Cerebellar nuclear complex (tissue), 1 donor: ENCODE measurements around the gene TMEM141.
"Not testable (repeated sequence)": the region's sequence is repeated elsewhere in the genome, so short reads cannot be mapped to it uniquely, and the experiment has no call there.

Experiments used
- DNase-seq, 2 experiments: peaks; one replicate each; lab custom pipeline; 2025; lab: John Stamatoyannopoulos, UW

The TMEM141 gene

DNA sequence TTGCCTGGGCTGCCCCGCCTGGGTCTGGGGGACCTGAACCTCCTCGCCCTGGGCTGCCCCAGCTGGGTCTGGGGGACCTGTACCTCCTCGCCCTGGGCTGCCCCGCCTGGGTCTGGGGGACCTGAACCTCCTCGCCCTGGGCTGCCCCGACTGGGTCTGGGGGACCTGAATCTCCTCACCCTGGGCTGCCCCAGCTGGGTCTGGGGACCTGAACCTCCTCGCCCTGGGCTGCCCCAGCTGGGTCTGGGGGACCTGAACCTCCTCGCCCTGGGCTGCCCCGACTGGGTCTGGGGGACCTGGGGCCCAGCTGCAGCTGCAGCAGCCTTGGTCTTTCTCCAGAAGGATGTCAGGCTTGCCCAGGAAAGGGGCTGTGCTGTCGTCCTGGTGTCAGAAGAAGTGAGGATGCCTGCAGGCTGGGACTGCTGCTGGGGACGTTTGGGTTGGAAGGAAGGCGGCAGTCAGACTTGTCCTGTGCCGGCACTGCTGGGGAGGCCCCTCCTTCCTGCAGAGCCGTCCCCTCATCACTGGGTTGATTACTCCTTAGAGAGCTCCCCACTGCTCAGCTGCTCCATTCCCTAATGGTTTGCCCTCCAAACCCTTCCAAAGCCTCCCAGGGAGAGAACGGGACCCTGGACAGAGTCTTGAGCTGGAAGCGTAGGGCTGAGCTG, 42.4 kb downstream of the TMEM141 start:
- not testable (repeated sequence) for DNase-seq

DNA sequence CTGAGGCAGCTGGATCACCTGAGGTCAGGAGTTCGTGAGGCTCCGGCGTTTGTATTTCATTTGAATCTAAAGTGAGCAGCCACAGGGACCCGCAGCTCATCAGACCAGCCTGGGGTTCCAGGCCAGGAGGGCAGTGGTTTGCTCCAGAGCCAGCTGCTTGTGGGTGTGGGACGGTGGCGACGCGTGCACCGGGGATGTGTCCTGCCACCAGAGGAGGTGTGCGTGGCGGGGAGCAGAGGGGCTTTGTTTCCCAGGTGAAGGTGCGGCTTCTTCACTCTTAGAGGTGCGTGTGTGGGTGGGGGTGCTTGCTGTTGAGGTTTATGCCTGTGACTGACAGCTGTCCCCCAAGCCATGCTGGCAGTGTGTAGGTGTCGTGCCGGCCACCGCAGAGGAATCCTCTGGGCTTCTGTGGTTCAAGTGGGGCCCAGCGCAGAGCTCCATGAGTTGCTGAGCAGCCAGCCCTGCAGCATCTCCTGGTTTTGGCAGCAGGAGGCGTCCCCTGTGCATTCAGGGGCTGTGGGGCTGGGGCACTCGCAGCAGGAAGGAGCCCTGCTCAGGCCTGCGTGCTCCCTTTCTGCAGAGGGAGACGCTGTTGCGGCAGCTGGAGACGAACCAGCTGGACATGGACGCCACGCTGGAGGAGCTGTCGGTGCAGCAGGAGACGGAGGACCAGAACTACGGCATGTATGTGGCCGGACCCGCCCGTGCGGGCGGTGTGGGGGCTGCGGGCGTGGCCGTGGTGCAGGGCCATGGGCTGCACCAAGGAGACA, 44.2 kb downstream of the TMEM141 start:
- DNase-seq: no peak

DNA sequence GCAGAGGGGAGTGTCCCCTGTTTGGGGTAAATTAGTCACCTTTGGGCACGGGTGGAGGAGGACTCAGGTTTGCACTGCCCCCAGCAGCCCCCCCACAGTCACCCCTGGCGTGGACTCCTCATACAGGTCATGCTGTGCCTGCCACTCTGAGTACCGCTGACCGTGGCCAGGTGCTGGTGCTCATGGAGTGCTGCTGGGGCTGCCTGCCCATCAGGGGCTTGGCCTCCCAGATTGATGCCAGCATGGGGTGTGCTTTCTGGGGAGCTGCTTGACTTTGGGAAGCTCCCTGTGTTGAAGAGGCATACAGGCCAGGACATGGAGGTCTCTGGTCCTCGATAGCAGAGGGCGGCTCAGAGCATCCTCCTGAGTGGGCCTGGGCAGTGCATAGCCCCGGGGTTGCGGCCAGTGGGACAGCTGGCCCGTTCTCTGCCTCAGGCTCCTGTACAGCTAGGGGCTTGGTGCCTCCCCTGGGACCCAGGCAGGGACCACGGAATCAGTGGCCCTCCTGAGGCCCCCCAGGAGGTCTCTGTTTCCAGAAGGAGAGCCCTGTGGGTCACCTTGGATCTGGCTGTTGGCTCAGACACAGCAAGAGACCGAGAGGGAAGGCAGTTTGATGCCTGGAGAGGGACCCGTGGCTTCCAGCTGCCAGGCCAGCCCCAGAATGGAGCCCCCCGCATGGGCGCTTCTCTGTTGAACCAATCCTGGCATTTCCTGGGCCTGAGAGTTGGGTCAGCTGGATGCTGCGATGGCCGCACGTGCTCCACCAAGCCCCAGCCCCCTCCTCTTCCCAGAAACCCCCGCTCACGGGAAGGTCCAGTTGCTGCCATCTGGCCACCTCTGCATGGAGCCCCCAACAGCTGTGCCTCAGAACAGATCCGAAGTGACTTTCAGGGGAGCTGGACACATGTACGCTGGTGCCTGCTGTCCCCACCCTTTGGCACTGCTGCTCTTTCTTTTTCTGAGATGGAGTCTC, 45.1 kb downstream of the TMEM141 start:
- DNase-seq: no peak

DNA sequence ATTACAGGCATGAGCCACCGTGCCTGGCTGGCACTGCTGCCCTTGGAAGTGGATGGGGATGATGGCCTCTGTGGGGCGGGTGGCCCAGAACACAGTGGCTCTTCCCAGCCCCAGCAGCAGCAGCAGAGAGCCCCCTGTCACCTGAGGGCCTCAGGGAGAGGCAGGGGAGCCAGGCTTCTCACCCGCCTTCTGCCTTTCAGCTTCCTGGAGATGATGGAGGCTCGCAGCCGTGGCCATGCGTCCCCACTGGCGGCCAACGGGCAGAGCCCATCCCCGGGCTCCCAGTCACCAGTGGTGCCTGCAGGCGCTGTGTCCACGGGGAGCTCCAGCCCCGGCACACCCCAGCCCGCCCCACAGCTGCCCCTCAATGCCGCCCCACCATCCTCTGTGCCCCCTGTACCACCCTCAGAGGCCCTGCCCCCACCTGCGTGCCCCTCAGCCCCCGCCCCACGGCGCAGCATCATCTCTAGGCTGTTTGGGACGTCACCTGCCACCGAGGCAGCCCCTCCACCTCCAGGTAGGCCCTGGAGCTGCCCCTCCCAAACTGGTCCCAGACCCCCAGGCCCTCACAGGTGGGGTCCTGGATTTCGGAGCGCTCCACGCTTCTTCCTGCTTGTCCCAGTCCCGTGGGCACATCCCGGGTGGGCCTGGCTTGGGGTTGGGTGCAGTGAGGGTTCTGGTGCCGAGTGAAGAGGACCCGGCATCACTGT, 46.2 kb downstream of the TMEM141 start:
- DNase-seq: no peak

DNA sequence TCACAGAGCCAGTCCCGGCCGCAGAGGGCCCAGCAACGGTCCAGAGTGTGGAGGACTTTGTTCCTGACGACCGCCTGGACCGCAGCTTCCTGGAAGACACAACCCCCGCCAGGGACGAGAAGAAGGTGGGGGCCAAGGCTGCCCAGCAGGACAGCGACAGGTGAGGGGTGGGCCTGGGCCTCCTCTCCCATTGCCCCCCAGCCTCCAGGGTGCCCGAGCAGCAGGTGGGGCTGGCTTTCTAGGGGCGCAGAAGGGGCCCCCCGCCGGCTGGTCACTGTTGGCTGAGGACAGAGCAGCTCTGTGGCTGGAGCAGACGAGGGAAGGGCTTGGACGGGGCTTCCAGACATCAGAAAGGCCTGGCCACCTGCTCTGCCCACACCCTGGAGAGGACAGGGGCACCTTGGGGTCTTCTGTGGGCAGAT, 46.7 kb downstream of the TMEM141 start:
- DNase-seq: not testable (repeated sequence)

DNA sequence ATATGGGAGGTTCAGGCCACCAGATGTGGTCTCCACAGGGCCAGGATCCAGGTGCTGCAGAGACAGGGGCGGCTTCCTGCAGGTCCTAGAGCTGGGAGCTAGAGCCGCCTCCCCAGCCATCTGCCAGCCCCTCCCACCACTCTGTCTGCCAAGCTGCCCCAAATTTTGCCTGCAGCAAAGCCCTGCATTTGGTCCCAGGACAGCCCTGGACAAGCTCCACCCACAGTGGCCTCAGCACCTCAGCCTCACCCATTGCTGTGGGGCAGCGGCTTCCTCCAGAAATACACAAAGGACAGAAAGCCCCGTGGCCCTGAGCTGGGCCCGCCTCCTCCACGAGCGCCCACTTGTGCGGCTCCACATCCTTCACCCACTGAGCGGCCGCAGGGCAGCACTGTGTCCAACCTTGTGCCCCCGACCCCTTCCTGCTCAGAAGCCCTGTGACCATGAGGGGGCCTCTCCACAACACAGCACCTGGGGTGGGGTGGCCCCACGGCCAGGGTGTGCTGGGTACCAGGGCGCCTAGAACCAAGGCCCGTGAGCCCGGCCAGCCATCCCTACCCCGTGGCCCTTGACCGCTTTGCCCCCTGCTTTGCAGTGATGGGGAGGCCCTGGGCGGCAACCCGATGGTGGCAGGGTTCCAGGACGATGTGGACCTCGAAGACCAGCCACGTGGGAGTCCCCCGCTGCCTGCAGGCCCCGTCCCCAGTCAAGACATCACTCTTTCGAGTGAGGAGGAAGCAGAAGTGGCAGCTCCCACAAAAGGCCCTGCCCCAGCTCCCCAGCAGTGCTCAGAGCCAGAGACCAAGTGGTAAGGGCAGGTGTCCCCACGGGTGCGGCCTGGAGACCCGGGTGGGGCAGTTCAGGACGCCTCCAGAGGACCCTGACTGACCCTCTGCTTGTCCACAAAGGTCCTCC, 47.4 kb downstream of the TMEM141 start:
- no peak for DNase-seq

DNA sequence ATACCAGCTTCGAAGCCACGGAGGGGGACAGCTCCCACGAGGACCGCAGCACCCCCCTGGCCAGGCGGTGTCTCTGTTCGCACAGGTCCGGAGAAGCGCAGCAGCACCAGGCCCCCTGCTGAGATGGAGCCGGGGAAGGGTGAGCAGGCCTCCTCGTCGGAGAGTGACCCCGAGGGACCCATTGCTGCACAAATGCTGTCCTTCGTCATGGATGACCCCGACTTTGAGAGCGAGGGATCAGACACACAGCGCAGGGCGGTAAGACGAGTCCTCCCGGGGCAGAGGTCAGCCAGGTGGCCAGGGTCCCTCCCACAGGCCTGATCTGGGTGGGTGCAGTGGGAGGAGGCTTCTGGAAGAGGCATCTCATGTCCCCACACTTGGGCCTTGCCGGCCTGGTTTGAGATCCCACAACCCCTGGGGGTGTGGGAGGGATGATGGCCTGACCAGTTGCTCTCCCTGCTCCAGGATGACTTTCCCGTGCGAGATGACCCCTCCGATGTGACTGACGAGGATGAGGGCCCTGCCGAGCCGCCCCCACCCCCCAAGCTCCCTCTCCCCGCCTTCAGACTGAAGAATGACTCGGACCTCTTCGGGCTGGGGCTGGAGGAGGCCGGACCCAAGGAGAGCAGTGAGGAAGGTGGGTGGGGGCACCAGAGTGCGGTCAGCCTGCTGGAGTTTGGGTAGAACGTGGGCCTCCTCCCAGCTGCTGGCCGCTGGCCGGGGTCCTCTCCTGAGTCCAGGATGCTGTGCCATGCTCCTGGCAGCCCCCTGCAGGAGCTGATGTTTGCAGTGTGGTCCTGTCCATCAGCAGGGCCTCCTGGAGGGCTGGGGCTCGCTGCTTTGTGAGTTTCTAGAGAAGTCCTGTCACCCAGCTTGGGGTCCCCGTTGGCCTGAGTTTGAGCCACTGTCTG, 48.3 kb downstream of the TMEM141 start:
- DNase-seq: no peak

DNA sequence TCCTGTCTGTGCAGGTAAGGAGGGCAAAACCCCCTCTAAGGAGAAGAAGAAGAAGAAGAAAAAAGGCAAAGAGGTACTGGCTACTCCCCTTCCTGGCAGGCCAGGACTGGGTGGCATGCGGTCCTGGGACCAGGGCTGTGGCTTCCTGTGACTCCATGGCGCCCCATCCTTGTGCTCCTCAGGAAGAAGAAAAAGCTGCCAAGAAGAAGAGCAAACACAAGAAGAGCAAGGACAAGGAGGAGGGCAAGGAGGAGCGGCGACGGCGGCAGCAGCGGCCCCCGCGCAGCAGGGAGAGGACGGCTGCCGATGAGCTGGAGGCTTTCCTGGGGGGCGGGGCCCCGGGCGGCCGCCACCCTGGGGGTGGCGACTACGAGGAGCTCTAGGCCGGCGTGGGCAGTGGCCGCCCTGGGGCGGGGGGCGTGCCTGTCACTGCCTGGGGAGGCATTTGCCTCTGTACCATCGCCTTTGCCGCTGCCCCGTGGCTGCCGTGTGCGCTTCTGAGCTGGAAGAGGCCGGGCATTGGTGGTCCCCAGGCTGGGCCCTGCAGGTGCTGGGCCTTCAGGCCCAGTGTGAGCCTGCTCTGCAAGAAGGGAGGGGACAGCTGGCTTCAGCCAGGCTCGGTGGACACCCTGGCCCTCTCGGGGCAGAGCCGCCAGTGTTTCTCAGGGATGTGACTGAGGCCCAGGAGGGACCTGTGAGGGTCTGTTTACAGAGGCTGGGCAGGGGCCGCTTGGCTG, 49.2 kb downstream of the TMEM141 start:
- DNase-seq: no peak

DNA sequence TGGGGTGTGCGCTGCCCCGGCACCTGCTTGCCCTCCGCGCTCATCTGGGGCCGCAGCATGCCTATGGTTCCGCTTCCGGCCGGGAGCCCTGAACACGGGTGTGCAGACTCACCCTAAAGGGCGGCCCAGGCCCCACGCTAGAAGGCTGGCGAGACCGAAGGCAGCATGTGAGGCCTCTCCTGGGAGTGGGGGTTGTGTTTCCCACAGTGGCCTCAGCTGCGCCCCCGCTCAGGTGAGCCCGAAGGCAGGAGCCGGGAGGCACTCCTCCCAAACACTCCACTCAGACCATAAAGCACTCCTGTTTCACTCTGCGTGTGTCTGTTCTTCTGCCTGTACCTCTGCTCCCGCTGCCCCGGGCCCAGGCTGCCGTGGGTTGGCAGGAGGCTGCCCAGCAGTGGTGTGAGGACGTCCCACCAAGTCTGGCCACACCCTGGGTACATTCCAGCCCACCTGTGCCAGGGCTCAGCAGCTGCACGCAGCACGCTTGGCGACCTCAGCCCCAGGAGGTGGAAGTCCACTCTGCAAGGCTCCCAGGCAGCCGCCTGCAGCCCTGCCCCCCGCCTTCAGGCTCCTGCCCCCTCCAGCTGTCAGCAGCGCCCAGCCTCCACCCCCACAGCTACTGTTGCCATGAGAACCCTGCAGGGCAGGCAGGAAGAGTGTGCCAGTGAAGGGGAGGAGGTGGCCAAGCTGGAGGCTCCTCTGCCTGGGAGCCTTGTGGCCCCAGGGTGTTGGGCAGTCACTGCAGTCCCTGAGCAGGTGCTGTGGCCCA, 49.9 kb downstream of the TMEM141 start:
- DNase-seq: no peak

DNA sequence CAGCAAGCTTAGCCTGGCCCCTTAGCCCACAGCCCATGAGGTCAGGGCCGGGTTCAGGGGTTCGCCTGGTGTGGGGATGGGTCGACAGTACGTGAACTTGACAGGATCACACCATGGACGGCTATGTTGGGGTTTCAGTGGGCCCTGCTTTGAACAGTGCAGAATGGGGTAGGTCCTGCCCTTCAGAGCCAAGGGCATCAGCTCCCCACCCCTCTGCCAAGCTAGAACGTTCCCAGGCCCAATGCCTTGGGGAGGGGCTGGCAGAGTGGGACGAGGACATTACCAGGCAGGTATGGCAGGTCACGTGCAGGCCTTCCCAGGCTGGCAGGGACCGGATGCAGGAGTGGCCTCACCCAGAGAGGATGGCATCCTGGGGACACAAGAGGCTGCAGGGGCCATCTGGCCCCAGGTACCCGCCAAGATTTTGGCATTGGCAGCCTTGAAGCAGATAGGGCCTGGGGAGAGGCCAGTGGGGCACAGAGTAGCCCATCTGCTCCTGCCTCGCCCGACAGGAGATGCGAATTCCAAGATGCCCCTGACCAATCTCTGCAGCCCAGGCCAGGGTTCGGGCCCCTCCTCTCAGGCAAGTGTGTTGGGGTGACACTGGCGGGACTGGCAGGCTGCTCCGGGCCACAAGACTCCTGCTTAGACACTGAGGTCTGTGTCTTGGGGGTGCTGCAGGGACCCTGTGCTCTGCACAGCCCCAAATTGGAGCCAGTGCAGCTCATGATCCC, 50.7 kb downstream of the TMEM141 start:
- DNase-seq: peak; percentile 75 to 96

DNA sequence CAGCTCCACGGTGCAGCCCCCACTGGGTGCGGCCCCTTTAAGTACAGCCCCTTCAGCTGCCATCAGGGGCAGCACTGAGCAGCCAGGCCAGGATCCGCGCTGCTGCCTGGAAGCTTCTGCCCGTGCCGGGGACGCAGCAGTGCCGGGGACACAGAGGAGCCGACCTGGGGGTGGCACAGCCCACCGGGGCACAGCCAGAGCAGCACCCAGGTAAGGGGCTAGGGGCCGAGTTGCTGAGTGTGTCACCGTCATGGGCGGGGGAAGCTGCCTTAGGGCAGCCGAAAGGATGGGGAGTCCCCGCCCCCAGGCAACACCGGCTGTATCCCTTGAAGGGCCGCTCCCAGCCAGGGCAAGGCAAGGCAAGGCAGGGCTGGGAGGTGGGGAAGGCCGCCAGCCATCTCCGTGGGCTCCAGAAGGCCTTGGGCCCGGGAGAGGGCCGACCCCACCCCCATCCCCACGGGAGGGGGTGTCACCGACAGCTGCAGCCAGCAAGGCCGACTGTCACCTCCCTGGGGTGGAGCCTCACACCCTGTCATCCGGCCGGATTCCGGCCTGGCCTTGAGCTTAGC, 51.3 kb downstream of the TMEM141 start, which contains the start of gene AJM1:
Gene AJM1 (plus strand): TSS at position 99 of the 569 bp plus-strand sequence. CDS start 1,937 bp downstream, outside the sequence.
- DNase-seq: peak in 1 of 2 experiments; percentile 69
